ENCODE results near the gene REEP3.
"Not testable (repeated sequence)": the region's sequence is repeated elsewhere in the genome, so short reads cannot be mapped to it uniquely, and the experiment has no call there.

The REEP3 gene

GRCh38 chr10:63644418-63645142, 123.4 kb downstream of the REEP3 start:
- Histone ChIP-seq H3K4me3 (ENCODE audit: low read depth, low read length) (no peak overlapping the region), H3K9ac (ENCODE audit: low read length) (no peak overlapping the region), H3K27me3 (ENCODE audit: control insufficient read depth, insufficient read depth, low read length) (no peaks in the 10 kb centered on the region), H3K4me1 (ENCODE audit: control insufficient read depth, insufficient read depth, low read length) (peaks cover 10% of the 10 kb centered on the region; the same call in 1 of the 2 replicates), H3K9me3 (ENCODE audit: control insufficient read depth, insufficient read depth, low read depth, low read length) (no peaks in the 10 kb centered on the region), H3K36me3 (ENCODE audit: control insufficient read depth, insufficient read depth, low read length) (no peaks in the 10 kb centered on the region), H3K27ac (ENCODE audit: low read depth, low read length) (no peak overlapping the region)

- Histone ChIP-seq H3K9ac (ENCODE audit: low read length) (no peak overlapping the region), H3K27ac (ENCODE audit: low read depth, low read length) (no peak overlapping the region), H3K9me3 (ENCODE audit: control insufficient read depth, insufficient read depth, low read depth, low read length) (no peaks in the 10 kb centered on the region), H3K4me1 (ENCODE audit: control insufficient read depth, insufficient read depth, low read length) (peaks cover 10% of the 10 kb centered on the region; the same call in 1 of the 2 replicates), H3K4me3 (ENCODE audit: low read depth, low read length) (no peak overlapping the region), H3K27me3 (ENCODE audit: control insufficient read depth, insufficient read depth, low read length) (no peaks in the 10 kb centered on the region), H3K36me3 (ENCODE audit: control insufficient read depth, insufficient read depth, low read length) (no peaks in the 10 kb centered on the region)
Measured at GRCh38 chr10:63645195-63645594, 124.0 kb downstream of the REEP3 start.

- H3K36me3 ChIP-seq (ENCODE audit: control insufficient read depth, insufficient read depth, low read length) = no peaks in the 10 kb centered on the region
- no peaks in the 10 kb centered on the region for H3K27me3 ChIP-seq (ENCODE audit: control insufficient read depth, insufficient read depth, low read length)
- no peak overlapping the region for H3K4me3 ChIP-seq (ENCODE audit: low read depth, low read length)
- H3K27ac ChIP-seq (ENCODE audit: low read depth, low read length) = no peak overlapping the region
- H3K4me1 ChIP-seq (ENCODE audit: control insufficient read depth, insufficient read depth, low read length) = peaks cover 10% of the 10 kb centered on the region; the same call in 1 of the 2 replicates
- no peak overlapping the region for H3K9ac ChIP-seq (ENCODE audit: low read length)
- H3K9me3 ChIP-seq (ENCODE audit: control insufficient read depth, insufficient read depth, low read depth, low read length) = no peaks in the 10 kb centered on the region
Measured at GRCh38 chr10:63646491-63646890, 125.3 kb downstream of the REEP3 start.

GRCh38 chr10:63651864-63652263, 130.7 kb downstream of the REEP3 start:
- Histone ChIP-seq H3K36me3 (ENCODE audit: control insufficient read depth, insufficient read depth, low read length) (no peaks in the 10 kb centered on the region), H3K9me3 (ENCODE audit: control insufficient read depth, insufficient read depth, low read depth, low read length) (no peaks in the 10 kb centered on the region), H3K4me1 (ENCODE audit: control insufficient read depth, insufficient read depth, low read length) (no peaks in the 10 kb centered on the region), H3K27me3 (ENCODE audit: control insufficient read depth, insufficient read depth, low read length) (no peaks in the 10 kb centered on the region), H3K27ac (ENCODE audit: low read depth, low read length) (no peak overlapping the region), H3K4me3 (ENCODE audit: low read depth, low read length) (no peak overlapping the region), H3K9ac (ENCODE audit: low read length) (no peak overlapping the region)

- Histone ChIP-seq H3K27me3 (ENCODE audit: control insufficient read depth, insufficient read depth, low read length) (no peaks in the 10 kb centered on the region), H3K36me3 (ENCODE audit: control insufficient read depth, insufficient read depth, low read length) (no peaks in the 10 kb centered on the region), H3K4me3 (ENCODE audit: low read depth, low read length) (no peak overlapping the region), H3K9me3 (ENCODE audit: control insufficient read depth, insufficient read depth, low read depth, low read length) (no peaks in the 10 kb centered on the region), H3K9ac (ENCODE audit: low read length) (no peak overlapping the region), H3K4me1 (ENCODE audit: control insufficient read depth, insufficient read depth, low read length) (no peaks in the 10 kb centered on the region), H3K27ac (ENCODE audit: low read depth, low read length) (no peak overlapping the region)
Measured at GRCh38 chr10:63653747-63654146, 132.5 kb downstream of the REEP3 start.

- no peak overlapping the region for H3K9ac ChIP-seq (ENCODE audit: low read length)
- no peak overlapping the region for H3K27ac ChIP-seq (ENCODE audit: low read depth, low read length)
- H3K9me3 ChIP-seq (ENCODE audit: control insufficient read depth, insufficient read depth, low read depth, low read length) = no peaks in the 10 kb centered on the region
- H3K4me1 ChIP-seq (ENCODE audit: control insufficient read depth, insufficient read depth, low read length) = no peaks in the 10 kb centered on the region
- H3K4me3 ChIP-seq (ENCODE audit: low read depth, low read length) = no peak overlapping the region
- no peaks in the 10 kb centered on the region for H3K27me3 ChIP-seq (ENCODE audit: control insufficient read depth, insufficient read depth, low read length)
- no peaks in the 10 kb centered on the region for H3K36me3 ChIP-seq (ENCODE audit: control insufficient read depth, insufficient read depth, low read length)
Measured at GRCh38 chr10:63657761-63658160, 136.6 kb downstream of the REEP3 start.

GRCh38 chr10:63660941-63661340, 139.7 kb downstream of the REEP3 start:
- H3K4me3 ChIP-seq (ENCODE audit: low read depth, low read length); H3K9me3 ChIP-seq (ENCODE audit: control insufficient read depth, insufficient read depth, low read depth, low read length); H3K27me3 ChIP-seq (ENCODE audit: control insufficient read depth, insufficient read depth, low read length); H3K27ac ChIP-seq (ENCODE audit: low read depth, low read length); H3K9ac ChIP-seq (ENCODE audit: low read length); H3K36me3 ChIP-seq (ENCODE audit: control insufficient read depth, insufficient read depth, low read length): not testable (repeated sequence)
- H3K4me1 ChIP-seq (ENCODE audit: control insufficient read depth, insufficient read depth, low read length) = peaks cover 14% of the 10 kb centered on the region

GRCh38 chr10:63661347-63661746, 140.1 kb downstream of the REEP3 start:
- Histone ChIP-seq H3K27me3 (ENCODE audit: control insufficient read depth, insufficient read depth, low read length) (no peaks in the 10 kb centered on the region), H3K4me1 (ENCODE audit: control insufficient read depth, insufficient read depth, low read length) (peaks cover 14% of the 10 kb centered on the region), H3K27ac (ENCODE audit: low read depth, low read length) (no peak overlapping the region), H3K4me3 (ENCODE audit: low read depth, low read length) (no peak overlapping the region), H3K9ac (ENCODE audit: low read length) (no peak overlapping the region), H3K9me3 (ENCODE audit: control insufficient read depth, insufficient read depth, low read depth, low read length) (no peaks in the 10 kb centered on the region), H3K36me3 (ENCODE audit: control insufficient read depth, insufficient read depth, low read length) (no peaks in the 10 kb centered on the region)

- H3K9ac ChIP-seq (ENCODE audit: low read length) = no peak overlapping the region
Measured at GRCh38 chr10:63664341-63664885, 143.2 kb downstream of the REEP3 start.

GRCh38 chr10:63665006-63665580, 143.9 kb downstream of the REEP3 start:
- H3K4me1 ChIP-seq (ENCODE audit: control insufficient read depth, insufficient read depth, low read length) = peaks cover 16% of the 10 kb centered on the region
- H3K9me3 ChIP-seq (ENCODE audit: control insufficient read depth, insufficient read depth, low read depth, low read length); H3K9ac ChIP-seq (ENCODE audit: low read length); H3K4me3 ChIP-seq (ENCODE audit: low read depth, low read length); H3K27ac ChIP-seq (ENCODE audit: low read depth, low read length); H3K27me3 ChIP-seq (ENCODE audit: control insufficient read depth, insufficient read depth, low read length); H3K36me3 ChIP-seq (ENCODE audit: control insufficient read depth, insufficient read depth, low read length): not testable (repeated sequence)

More at GRCh38 chr10:63664341-63664885, 143.2 kb downstream of the REEP3 start:
- peaks cover 14% of the 10 kb centered on the region for H3K4me1 ChIP-seq (ENCODE audit: control insufficient read depth, insufficient read depth, low read length)
- H3K36me3 ChIP-seq (ENCODE audit: control insufficient read depth, insufficient read depth, low read length) = no peaks in the 10 kb centered on the region
- no peaks in the 10 kb centered on the region for H3K9me3 ChIP-seq (ENCODE audit: control insufficient read depth, insufficient read depth, low read depth, low read length)
- no peak overlapping the region for H3K27ac ChIP-seq (ENCODE audit: low read depth, low read length)
- no peak overlapping the region for H3K4me3 ChIP-seq (ENCODE audit: low read depth, low read length)
- no peaks in the 10 kb centered on the region for H3K27me3 ChIP-seq (ENCODE audit: control insufficient read depth, insufficient read depth, low read length)

GRCh38 chr10:63665670-63666134, 144.5 kb downstream of the REEP3 start:
- Histone ChIP-seq H3K27me3 (ENCODE audit: control insufficient read depth, insufficient read depth, low read length) (no peaks in the 10 kb centered on the region), H3K9me3 (ENCODE audit: control insufficient read depth, insufficient read depth, low read depth, low read length) (no peaks in the 10 kb centered on the region), H3K4me3 (ENCODE audit: low read depth, low read length) (no peak overlapping the region), H3K27ac (ENCODE audit: low read depth, low read length) (no peak overlapping the region), H3K36me3 (ENCODE audit: control insufficient read depth, insufficient read depth, low read length) (no peaks in the 10 kb centered on the region), H3K4me1 (ENCODE audit: control insufficient read depth, insufficient read depth, low read length) (peaks cover 22% of the 10 kb centered on the region), H3K9ac (ENCODE audit: low read length) (no peak overlapping the region)

Data from HUES6 (cell line).